HCT116 (cell line): ENCODE data around the gene FAM81B. TPM values are rescaled to one million over a fixed set of nuclear protein-coding genes. Genes with fewer than 3 reads are reported as not detected.

Experiments
- ATAC-seq: fragments of 200-7000 bp; cut with Tn5 transposase; 2 replicates; pipeline ENCODE4 v1.9.1; 2020; ENCODE audit warnings: mild to moderate bottlenecking, moderate library complexity
- BruUV-seq: library from RNA; stranded (reverse); fragments of 400-500 nt; replicated peaks from 2 replicates; lab custom pipeline; 2021; lab: Mats Ljungman, UMichigan
- CTCF ChIA-PET: fragments of 300-600 bp; sonication (Branson Sonifier 250); formaldehyde crosslinking; loops from one replicate; lab custom pipeline; 2021; ENCODE audit warnings: antibody characterized with exemption; lab: Charles Lee
- POLR2A ChIA-PET: fragments of 300-600, 350-600 bp; sonication (Branson Sonifier 250); formaldehyde crosslinking; loops from one replicate; lab custom pipeline; 2021; ENCODE audit warnings: antibody characterized with exemption; lab: Charles Lee
- RAD21 ChIA-PET, 2 experiments: fragments of 300-600 bp; sonication (Branson Sonifier 250); formaldehyde crosslinking; loops; one replicate each; lab custom pipeline; 2023; ENCODE audit warnings: low total read pairs in 2 of 2; ENCODE audit not compliant: uncharacterized antibody in 2 of 2, unreplicated experiment in 2 of 2, low non-redundant PET in 1 of 2; lab: Charles Lee
- DNase-seq: peaks from one replicate; pipeline ENCODE4 v3.0.0-alpha.2; 2010; ENCODE audit warnings: low read depth, low spot score
- H2AFZ ChIP-seq: fragments of 200-600 bp; shearing (Covaris generic), sonication (generic); 2 replicates; pipeline ENCODE4 v1.6.1; 2017; ENCODE audit warnings: low read depth, mixed run types, mixed read lengths, antibody characterized with exemption, low read length; ENCODE audit not compliant: poor library complexity, severe bottlenecking
- H3K27ac ChIP-seq: 2 replicates; pipeline ENCODE4 v1.5.1; 2012; ENCODE audit warnings: low read depth, low read length
- H3K27me3 ChIP-seq: fragments of 200-600 bp; sonication (generic); 2 replicates; pipeline ENCODE4 v1.6.1; 2016; ENCODE audit warnings: mixed run types, low read length, mixed read lengths; ENCODE audit not compliant: insufficient read depth
- H3K36me3 ChIP-seq, 2 experiments: fragments of 200-500 bp in 1 of 2; fragments of 200-600 bp in 1 of 2; sonication (Bioruptor generic) in 1 of 2; sonication (generic) in 1 of 2; 2 replicates each; pipeline versions ENCODE4 v1.5.1 to v1.6.1; 2014 to 2016; ENCODE audit warnings: low read length in 2 of 2, inconsistent platforms in 1 of 2, mixed read lengths in 1 of 2, mixed run types in 1 of 2; ENCODE audit not compliant: insufficient read depth in 2 of 2, control insufficient read depth in 1 of 2
- H3K4me1 ChIP-seq, 2 experiments: fragments of 200-600 bp in 1 of 2; sonication (generic) in 1 of 2; 2 replicates each; pipeline versions ENCODE4 v1.5.1 to v1.6.1; 2012 to 2017; ENCODE audit warnings: low read length in 2 of 2, inconsistent platforms in 1 of 2, mild to moderate bottlenecking in 1 of 2, mixed read lengths in 1 of 2, mixed run types in 1 of 2, moderate library complexity in 1 of 2; ENCODE audit not compliant: insufficient read depth in 2 of 2, control insufficient read depth in 1 of 2
- H3K4me2 ChIP-seq: fragments of 200-600 bp; sonication (generic); 2 replicates; pipeline ENCODE4 v1.6.1; 2017; ENCODE audit warnings: mixed run types, low read length, mixed read lengths
- H3K4me3 ChIP-seq, 2 experiments: fragments of 200-600 bp in 1 of 2; sonication (generic) in 1 of 2; replicated peaks in 1 of 2; 2 replicates each; pipeline ENCODE4 v1.5.1; 2011 to 2016; ENCODE audit warnings: low read length in 2 of 2, control low read depth in 1 of 2, low read depth in 1 of 2, mild to moderate bottlenecking in 1 of 2, mixed read lengths in 1 of 2, mixed run types in 1 of 2
- H3K79me2 ChIP-seq: fragments of 200-600 bp; sonication (generic); 2 replicates; pipeline ENCODE4 v1.6.1; 2017; ENCODE audit warnings: mild to moderate bottlenecking, mixed run types, low read length, moderate library complexity, mixed read lengths; ENCODE audit not compliant: insufficient read depth
- H3K9ac ChIP-seq: fragments of 200-600 bp; sonication (generic); 2 replicates; pipeline ENCODE4 v1.6.1; 2016; ENCODE audit warnings: low read length, mixed read lengths
- H3K9me2 ChIP-seq: fragments of 200-600 bp; sonication (generic), shearing (Covaris generic); 2 replicates; pipeline ENCODE4 v1.6.1; 2017; ENCODE audit warnings: mixed run types, mild to moderate bottlenecking, moderate library complexity; ENCODE audit not compliant: insufficient read depth
- H3K9me3 ChIP-seq, 2 experiments: fragments of 200-500 bp in 1 of 2; fragments of 200-600 bp in 1 of 2; sonication (Bioruptor generic) in 1 of 2; sonication (generic) in 1 of 2; 2 replicates each; pipeline ENCODE4 v1.6.1; 2014 to 2017; ENCODE audit warnings: low read length in 2 of 2, mixed read lengths in 2 of 2, inconsistent platforms in 1 of 2, low read depth in 1 of 2, mild to moderate bottlenecking in 1 of 2, mixed run types in 1 of 2, moderate library complexity in 1 of 2; ENCODE audit not compliant: control insufficient read depth in 1 of 2, insufficient read depth in 1 of 2
- H4K20me1 ChIP-seq: fragments of 200-600 bp; sonication (generic), shearing (Covaris generic); 2 replicates; pipeline ENCODE4 v1.6.1; 2017; ENCODE audit warnings: mixed run types, mild to moderate bottlenecking, moderate library complexity; ENCODE audit not compliant: insufficient read depth
- ATF3 ChIP-seq: IDR thresholded peaks from 2 replicates; pipeline ENCODE4 v1.6.1; 2012
- CBX3 ChIP-seq: IDR thresholded peaks from 2 replicates; pipeline ENCODE4 v1.6.1; 2012; ENCODE audit warnings: low read depth
- CEBPB ChIP-seq: IDR thresholded peaks from 2 replicates; pipeline ENCODE4 v1.6.1; 2012; ENCODE audit warnings: low read depth
- CTCF ChIP-seq, 3 experiments: fragments of 200-600 bp in 1 of 3; sonication (generic) in 1 of 3; IDR thresholded peaks in 2 of 3; conservative IDR thresholded peaks in 1 of 3; 2 replicates each; pipeline ENCODE4 v1.5.1; 2012 to 2017; ENCODE audit warnings: low read depth in 2 of 3, low read length in 2 of 3, antibody characterized with exemption in 1 of 3, borderline replicate concordance in 1 of 3, control low read depth in 1 of 3, mild to moderate bottlenecking in 1 of 3, mixed read lengths in 1 of 3, mixed run types in 1 of 3, moderate library complexity in 1 of 3; ENCODE audit not compliant: insufficient read depth in 1 of 3
- EGR1 ChIP-seq: IDR thresholded peaks from 2 replicates; pipeline ENCODE4 v1.6.1; 2012; ENCODE audit warnings: low read depth
- EZH2phosphoT487 ChIP-seq: fragments of 200-600 bp; IDR thresholded peaks from 2 replicates; pipeline ENCODE4 v1.6.1; 2018; ENCODE audit warnings: antibody characterized with exemption, borderline replicate concordance
- FOSL1 ChIP-seq: IDR thresholded peaks from 2 replicates; pipeline ENCODE4 v1.6.1; 2012; ENCODE audit warnings: low read depth
- JUND ChIP-seq: IDR thresholded peaks from 2 replicates; pipeline ENCODE4 v1.6.1; 2012
- MAX ChIP-seq: IDR thresholded peaks from 2 replicates; pipeline ENCODE4 v1.6.1; 2012
- POLR2A ChIP-seq: IDR thresholded peaks from 2 replicates; pipeline ENCODE4 v1.7.0; 2011; ENCODE audit warnings: borderline replicate concordance; ENCODE audit not compliant: insufficient read depth, insufficient read length; ENCODE audit errors: extremely low read depth
- POLR2AphosphoS5 ChIP-seq: IDR thresholded peaks from 2 replicates; pipeline ENCODE4 v1.6.1; 2011; ENCODE audit warnings: mild to moderate bottlenecking, low read depth, low read length, moderate library complexity
- RAD21 ChIP-seq: IDR thresholded peaks from 2 replicates; pipeline ENCODE4 v1.6.1; 2012; ENCODE audit warnings: low read depth, mild to moderate bottlenecking
- SIN3A ChIP-seq: IDR thresholded peaks from 2 replicates; pipeline ENCODE4 v1.6.1; 2012; ENCODE audit warnings: low read depth
- SP1 ChIP-seq: IDR thresholded peaks from 2 replicates; pipeline ENCODE4 v1.6.1; 2012; ENCODE audit warnings: low read depth
- SRF ChIP-seq: IDR thresholded peaks from 2 replicates; pipeline ENCODE4 v1.6.1; 2012; ENCODE audit warnings: low read depth
- TCF7L2 ChIP-seq: IDR thresholded peaks from 2 replicates; pipeline ENCODE4 v1.7.0; 2011; ENCODE audit warnings: borderline replicate concordance, inconsistent platforms; ENCODE audit not compliant: insufficient read depth, insufficient read length; ENCODE audit errors: extremely low read depth
- YY1 ChIP-seq: IDR thresholded peaks from 2 replicates; pipeline ENCODE4 v1.6.1; 2011; ENCODE audit warnings: low read length, low read depth, moderate library complexity, mild to moderate bottlenecking; ENCODE audit not compliant: insufficient replicate concordance; ENCODE audit errors: extremely low read depth
- ZBTB33 ChIP-seq: IDR thresholded peaks from 2 replicates; pipeline ENCODE4 v1.6.1; 2011; ENCODE audit warnings: mild to moderate bottlenecking, low read length, moderate library complexity; ENCODE audit not compliant: insufficient replicate concordance; ENCODE audit errors: extremely low read depth
- ZFX ChIP-seq: fragments of 450-650 bp; IDR thresholded peaks from 2 replicates; pipeline ENCODE4 v1.6.1; 2017
- intact Hi-C: fragments of 100-400 bp; cut with micrococcal nuclease; formaldehyde crosslinking; loops from 2 replicates; pipeline ENCODE4 v1.10.0; 2022
- total RNA-seq: library from RNA; stranded (reverse); gene quantifications from one replicate; pipeline ENCODE4 v1.2.1, GENCODE V29; 2021; ENCODE audit not compliant: unreplicated experiment

FAM81B gene
- total RNA-seq, 1 experiment from 2014 or later = not detected

GRCh38 chr5:95460665-95461064 lies 69.5 kb downstream of the FAM81B start:
- H3K9ac ChIP-seq = no peak overlapping the region
- no peak overlapping the region for H3K4me2 ChIP-seq
- peaks cover 6 to 11% of the 10 kb centered on the region in 2 experiments; a peak in 2 of 4 replicates for H3K36me3 ChIP-seq
- H3K4me1 ChIP-seq = no peaks in the 10 kb centered on the region
- no peak overlapping the region for H3K27ac ChIP-seq
- H3K4me3 ChIP-seq = no peak overlapping the region
- H3K27me3 ChIP-seq = no peaks in the 10 kb centered on the region
- ChIA-PET CTCF (no interaction called here), POLR2A (no interaction called here), RAD21 (no interaction called here)
- H3K79me2 ChIP-seq = no peaks in the 10 kb centered on the region
- intact Hi-C loops = no loop called here
- TF ChIP-seq YY1 (no peak), CBX3 (no peak), ATF3 (no peak), POLR2A (no peak), FOSL1 (no peak), TCF7L2 (no peak), POLR2AphosphoS5 (no peak), MAX (no peak), RAD21 (no peak), ZFX (no peak), ZBTB33 (no peak), SIN3A (no peak), EZH2phosphoT487 (no peak), CTCF (IDR thresholded peaks at IDR 0.05 in 2 of 3, conservative IDR thresholded peaks at IDR 0.05 in 1 of 3; ENCODE audit: borderline replicate concordance in 1 of 3, insufficient read depth in 1 of 3, low read depth in 2 of 3, low read length in 2 of 3) (no peak), JUND (no peak), SRF (no peak), EGR1 (no peak), CEBPB (no peak), SP1 (no peak)
- no peaks in the 10 kb centered on the region for H4K20me1 ChIP-seq
- BruUV-seq = no TSS peak
- no peak overlapping the region for H2AFZ ChIP-seq
- DNase-seq (no peak), ATAC-seq (no peak)
- H3K9me3 ChIP-seq = no peaks in the 10 kb centered on the region
- H3K9me2 ChIP-seq = no peaks in the 10 kb centered on the region
